ENCODE measurements around the gene QDPR. TPM values are rescaled to one million over a fixed set of nuclear protein-coding genes. Genes with fewer than 3 reads are reported as not detected.
"Not testable (repeated sequence)": the region's sequence is repeated elsewhere in the genome, so short reads cannot be mapped to it uniquely, and the experiment has no call there.

Gene QDPR
- total RNA-seq, 6 experiments from 2014 or later, result 43.4 to 154 (median 81.5) TPM

DNA sequence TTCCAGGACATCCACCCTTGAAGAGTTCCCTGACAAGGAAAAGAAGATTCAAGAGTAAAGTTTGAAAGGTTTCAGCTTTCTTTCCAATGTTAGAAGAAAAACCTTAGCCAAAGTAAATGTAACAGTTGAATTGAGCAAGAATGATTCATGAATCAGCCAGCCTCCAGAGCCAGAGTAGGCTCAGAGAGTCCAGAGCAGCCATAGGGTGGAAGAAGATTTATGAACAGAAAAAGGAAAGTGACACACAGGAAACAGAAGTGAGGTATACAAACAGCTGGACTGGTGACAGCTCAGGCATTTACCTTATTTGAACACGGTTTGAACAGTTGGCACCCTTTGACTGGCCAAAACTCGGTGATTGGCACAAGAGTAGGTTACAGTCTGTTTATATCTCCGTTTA lies 63.2 kb downstream of the QDPR start:
- DNase-seq (no peak), ATAC-seq (peak; percentile 65 to 88 (median 78))

DNA sequence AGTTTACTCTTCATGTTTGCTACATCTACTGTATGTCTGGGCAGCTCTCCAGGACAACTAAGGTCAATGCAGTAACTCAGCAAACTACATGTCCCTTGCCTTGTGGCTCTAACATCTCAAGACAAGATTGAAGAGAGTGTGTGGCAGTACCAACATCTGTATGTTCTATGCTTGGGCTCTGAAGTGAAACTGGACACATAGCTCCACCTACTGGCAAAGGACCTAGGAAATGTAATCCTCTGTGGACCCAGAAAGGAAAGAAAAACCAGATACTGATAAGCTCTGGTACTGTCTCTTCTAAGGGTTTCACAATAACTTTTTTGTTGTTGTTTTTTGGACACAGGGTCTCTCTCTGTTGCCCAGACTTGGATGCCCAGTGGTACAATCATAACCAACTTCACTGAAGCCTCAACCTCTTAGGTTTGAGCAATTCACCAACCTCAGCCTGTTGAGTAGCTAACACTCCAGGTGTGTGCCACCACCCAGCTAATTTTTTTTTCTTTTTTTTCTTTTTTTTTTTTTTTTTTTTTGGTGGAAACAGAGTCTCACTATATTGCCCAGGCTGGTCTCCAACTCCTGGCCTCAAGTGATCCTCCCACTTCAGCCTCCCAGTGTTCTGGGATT lies 64.1 kb downstream of the QDPR start:
- Histone ChIP-seq H3K36me3 (no peaks in the 10 kb centered on the region), H3K4me1 (peaks cover 0 to 11% (median 0%) of the 10 kb centered on the region in 4 donors), H3K27ac (no peak overlapping the region), H3K4me3 (no peak overlapping the region), H3K27me3 (no peaks in the 10 kb centered on the region), H3K9me3 (no peaks in the 10 kb centered on the region)
- intact Hi-C loops (cut with DNase I), result loop anchor here in 1 of 2 donors (10.0 kb wide), 1 partner anchor 93 kb away; no protein-coding TSS in a partner anchor
- peak in 1 of 3 donors; percentile 53 for DNase-seq
- peak; percentile 96 to 99 (median 98) for ATAC-seq
- TF ChIP-seq, protein P1, sequence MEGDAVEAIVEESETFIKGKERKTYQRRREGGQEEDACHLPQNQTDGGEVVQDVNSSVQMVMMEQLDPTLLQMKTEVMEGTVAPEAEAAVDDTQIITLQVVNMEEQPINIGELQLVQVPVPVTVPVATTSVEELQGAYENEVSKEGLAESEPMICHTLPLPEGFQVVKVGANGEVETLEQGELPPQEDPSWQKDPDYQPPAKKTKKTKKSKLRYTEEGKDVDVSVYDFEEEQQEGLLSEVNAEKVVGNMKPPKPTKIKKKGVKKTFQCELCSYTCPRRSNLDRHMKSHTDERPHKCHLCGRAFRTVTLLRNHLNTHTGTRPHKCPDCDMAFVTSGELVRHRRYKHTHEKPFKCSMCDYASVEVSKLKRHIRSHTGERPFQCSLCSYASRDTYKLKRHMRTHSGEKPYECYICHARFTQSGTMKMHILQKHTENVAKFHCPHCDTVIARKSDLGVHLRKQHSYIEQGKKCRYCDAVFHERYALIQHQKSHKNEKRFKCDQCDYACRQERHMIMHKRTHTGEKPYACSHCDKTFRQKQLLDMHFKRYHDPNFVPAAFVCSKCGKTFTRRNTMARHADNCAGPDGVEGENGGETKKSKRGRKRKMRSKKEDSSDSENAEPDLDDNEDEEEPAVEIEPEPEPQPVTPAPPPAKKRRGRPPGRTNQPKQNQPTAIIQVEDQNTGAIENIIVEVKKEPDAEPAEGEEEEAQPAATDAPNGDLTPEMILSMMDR (IDR thresholded peaks at IDR 0.05), result peak; percentile 66 to 79 (median 71)
- no peak for TF ChIP-seq POLR2A (IDR thresholded peaks at IDR 0.05)

More for the DNA sequence above, 63.2 kb downstream of the QDPR start:
- no peaks in the 10 kb centered on the region for H3K9me3 ChIP-seq
- H3K4me1 ChIP-seq, result peaks cover 0 to 11% (median 0%) of the 10 kb centered on the region in 4 donors
- no peaks in the 10 kb centered on the region for H3K36me3 ChIP-seq
- no peak overlapping the region for H3K27ac ChIP-seq
- intact Hi-C loops (cut with DNase I), result loop anchor here in 1 of 2 donors (10.0 kb wide), 1 partner anchor 94 kb away; no protein-coding TSS in a partner anchor
- H3K27me3 ChIP-seq, result no peaks in the 10 kb centered on the region
- WGBS (ENCODE audit: insufficient coverage, low coverage, low lambda C conversion rate, missing lambda C conversion rate), result 29% methylated on average over 2 of the region's 3 CpGs
- TF ChIP-seq POLR2A (IDR thresholded peaks at IDR 0.05), result no peak
- TF ChIP-seq, protein P1 (IDR thresholded peaks at IDR 0.05), result no peak
- H3K4me3 ChIP-seq, result no peak overlapping the region

DNA sequence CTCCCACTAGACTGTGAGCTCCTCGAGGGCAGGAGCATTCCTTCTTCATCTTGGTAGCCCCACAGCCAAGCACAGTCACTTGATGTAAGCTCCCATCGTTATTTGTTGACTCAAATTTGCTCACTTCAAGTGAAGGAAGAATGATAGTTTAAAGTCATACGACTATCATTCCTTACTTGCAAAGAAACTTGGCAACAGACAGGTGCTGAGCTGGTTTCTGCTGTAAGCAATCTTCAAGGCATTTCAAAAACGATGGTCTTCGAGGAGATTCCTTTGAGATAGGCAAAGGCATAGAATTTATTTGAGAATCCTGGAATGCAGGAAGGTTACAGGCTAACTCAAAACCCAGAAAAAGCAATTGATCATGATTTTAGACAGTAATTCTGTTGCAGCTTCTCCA lies 64.8 kb downstream of the QDPR start:
- H3K36me3 ChIP-seq, result no peaks in the 10 kb centered on the region
- no peak for ATAC-seq
- DNase-seq, result no peak
- H3K9me3 ChIP-seq, result no peaks in the 10 kb centered on the region
- peaks cover 0 to 11% (median 0%) of the 10 kb centered on the region in 4 donors for H3K4me1 ChIP-seq
- H3K27ac ChIP-seq, result no peak overlapping the region
- TF ChIP-seq, protein P1 (IDR thresholded peaks at IDR 0.05), result no peak
- 58% methylated on average over 5 of the region's 5 CpGs for WGBS (ENCODE audit: insufficient coverage, low coverage, low lambda C conversion rate, missing lambda C conversion rate)
- intact Hi-C loops (cut with DNase I), result loop anchor here in 1 of 2 donors (10.0 kb wide), 1 partner anchor 92 kb away; no protein-coding TSS in a partner anchor
- no peak overlapping the region for H3K4me3 ChIP-seq
- H3K27me3 ChIP-seq, result no peaks in the 10 kb centered on the region

DNA sequence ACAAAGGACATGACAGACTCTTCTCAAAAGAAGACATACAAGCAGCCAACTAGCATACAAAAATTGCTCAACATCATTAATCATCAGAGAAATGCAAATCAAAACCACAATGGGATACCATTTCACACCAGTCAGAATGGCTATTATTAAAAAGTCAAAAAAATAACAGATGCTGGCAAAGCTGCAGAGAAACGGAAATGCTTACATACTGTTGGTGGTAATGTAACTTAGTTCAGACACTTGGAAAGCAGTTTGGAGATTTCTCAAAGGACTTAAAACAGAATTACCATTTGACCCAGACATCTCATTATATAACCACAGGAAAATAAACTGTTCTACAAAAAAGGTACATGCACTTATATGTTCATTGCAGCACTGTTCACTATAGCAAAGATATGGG lies 69.4 kb downstream of the QDPR start:
- H3K9me3 ChIP-seq, H3K4me3 ChIP-seq, H3K27ac ChIP-seq, H3K27me3 ChIP-seq, DNase-seq, H3K4me1 ChIP-seq, ATAC-seq, H3K36me3 ChIP-seq: not testable (repeated sequence)
- WGBS (ENCODE audit: insufficient coverage, low coverage, low lambda C conversion rate, missing lambda C conversion rate), result 69% methylated on average over 1 of the region's 1 CpG
- intact Hi-C loops (cut with DNase I), result loop anchor here in 1 of 2 donors (10.0 kb wide), 1 partner anchor 88 kb away; no protein-coding TSS in a partner anchor

DNA sequence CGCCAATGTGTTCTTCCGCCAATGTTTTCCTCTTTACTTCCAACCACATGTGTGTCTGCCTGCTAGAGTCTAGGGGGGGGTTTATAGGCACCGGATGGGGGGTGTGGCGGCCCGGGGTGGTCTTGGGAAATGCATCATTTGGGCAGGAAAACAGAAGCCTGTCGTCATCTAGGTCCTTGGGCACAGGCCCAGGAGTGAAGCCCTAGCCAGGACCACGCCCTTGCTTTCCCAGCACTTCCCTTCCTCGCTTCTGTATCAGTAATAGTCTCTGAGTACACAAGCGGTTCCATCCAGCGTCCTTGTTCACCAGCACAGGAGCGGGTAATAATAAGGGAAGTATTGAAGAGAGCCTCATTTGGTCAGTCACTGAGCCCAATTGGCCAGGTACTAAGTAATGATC lies 74.5 kb downstream of the QDPR start:
- no peak for TF ChIP-seq POLR2A (IDR thresholded peaks at IDR 0.05)
- TF ChIP-seq, protein P1 (IDR thresholded peaks at IDR 0.05), result no peak
- Histone ChIP-seq H3K27me3 (no peaks in the 10 kb centered on the region), H3K4me1 (no peaks in the 10 kb centered on the region), H3K9me3 (peaks cover 0 to 3% (median 0%) of the 10 kb centered on the region in 4 donors), H3K4me3 (no peak overlapping the region), H3K36me3 (no peaks in the 10 kb centered on the region), H3K27ac (no peak overlapping the region)
- 74% methylated on average over 6 of the region's 11 CpGs for WGBS (ENCODE audit: insufficient coverage, low coverage, low lambda C conversion rate, missing lambda C conversion rate)
- peak in 1 of 4 donors; percentile 22 for ATAC-seq
- DNase-seq, result no peak
- intact Hi-C loops (cut with DNase I), result no loop called here
